Liver (tissue), 9 donors: Measurements from ENCODE around the gene SH2B3. TPM values are rescaled to one million over a fixed set of nuclear protein-coding genes. Genes with fewer than 3 reads are reported as not detected.

ENCODE experiments used
- DNase-seq: peaks from one replicate; pipeline ENCODE4 v3.0.0-alpha.2; 2017; ENCODE audit warnings: low spot score
- H3K27ac ChIP-seq, 2 donors: one replicate each; pipeline ENCODE4 v1.7.0; 2013; ENCODE audit warnings: inconsistent platforms in 2 of 2, low read length in 2 of 2, control low read depth in 1 of 2, low read depth in 1 of 2, mild to moderate bottlenecking in 1 of 2
- H3K27me3 ChIP-seq, 4 donors: one replicate each; pipeline versions ENCODE4 v1.6.1 to v1.7.0; 2013; ENCODE audit warnings: low read length in 3 of 4, inconsistent platforms in 1 of 4, mild to moderate bottlenecking in 1 of 4, moderate library complexity in 1 of 4; ENCODE audit not compliant: control insufficient read depth in 4 of 4, insufficient read depth in 4 of 4
- H3K36me3 ChIP-seq, 4 donors: one replicate each; pipeline versions ENCODE4 v1.6.1 to v1.7.0; 2013; ENCODE audit warnings: low read length in 3 of 4, mild to moderate bottlenecking in 3 of 4, low read depth in 1 of 4, moderate library complexity in 1 of 4; ENCODE audit not compliant: control insufficient read depth in 4 of 4, insufficient read depth in 3 of 4
- H3K4me1 ChIP-seq, 4 donors: one replicate each; pipeline versions ENCODE4 v1.6.1 to v1.7.0; 2013; ENCODE audit warnings: low read length in 3 of 4, mild to moderate bottlenecking in 3 of 4, moderate library complexity in 1 of 4; ENCODE audit not compliant: control insufficient read depth in 4 of 4, insufficient read depth in 4 of 4
- H3K4me3 ChIP-seq, 3 donors: one replicate each; pipeline versions ENCODE4 v1.6.1 to v1.7.0; 2013; ENCODE audit warnings: low read length in 3 of 3, control low read depth in 1 of 3, low read depth in 1 of 3, mild to moderate bottlenecking in 1 of 3
- H3K9ac ChIP-seq, 2 donors: one replicate each; pipeline ENCODE4 v1.7.0; 2013; ENCODE audit warnings: low read length in 2 of 2, mild to moderate bottlenecking in 2 of 2, moderate library complexity in 2 of 2, control low read depth in 1 of 2, low read depth in 1 of 2
- H3K9me3 ChIP-seq, 4 donors: one replicate each; pipeline versions ENCODE4 v1.6.1 to v1.7.0; 2013; ENCODE audit warnings: low read length in 3 of 4; ENCODE audit not compliant: control insufficient read depth in 4 of 4
- CTCF ChIP-seq: fragments of 150-350 bp; IDR thresholded peaks from 2 replicates; pipeline ENCODE4 v1.5.1; 2017; ENCODE audit warnings: improper control_type of control experiment, low read depth, low read length; ENCODE audit not compliant: missing input control
- FOXA1 ChIP-seq: IDR thresholded peaks from 2 replicates; pipeline ENCODE4 v1.6.1; 2016; ENCODE audit warnings: antibody characterized with exemption
- FOXA2 ChIP-seq: IDR thresholded peaks from 2 replicates; pipeline ENCODE4 v1.6.1; 2016; ENCODE audit warnings: antibody characterized with exemption
- GABPA ChIP-seq, 2 donors: IDR thresholded peaks in 1 of 2; conservative IDR thresholded peaks in 1 of 2; 2 replicates each; pipeline ENCODE4 v1.6.1; 2016; ENCODE audit warnings: antibody characterized with exemption in 2 of 2, mild to moderate bottlenecking in 1 of 2, moderate library complexity in 1 of 2
- HNF4A ChIP-seq, 2 donors: conservative IDR thresholded peaks; 2 replicates each; pipeline ENCODE4 v1.6.1; 2016; ENCODE audit warnings: antibody characterized with exemption in 2 of 2, mild to moderate bottlenecking in 2 of 2
- HNF4G ChIP-seq: IDR thresholded peaks from 2 replicates; pipeline ENCODE4 v1.6.1; 2016; ENCODE audit warnings: antibody characterized with exemption
- JUND ChIP-seq, 2 donors: IDR thresholded peaks; 2 replicates each; pipeline ENCODE4 v1.6.1; 2016; ENCODE audit warnings: antibody characterized with exemption in 2 of 2
- MAX ChIP-seq: IDR thresholded peaks from 2 replicates; pipeline ENCODE4 v1.6.1; 2016; ENCODE audit warnings: antibody characterized with exemption
- NR2F2 ChIP-seq: IDR thresholded peaks from 2 replicates; pipeline ENCODE4 v1.6.1; 2016; ENCODE audit warnings: antibody characterized with exemption
- REST ChIP-seq: IDR thresholded peaks from 2 replicates; pipeline ENCODE4 v1.6.1; 2016; ENCODE audit warnings: antibody characterized with exemption, mild to moderate bottlenecking
- RXRA ChIP-seq, 2 donors: IDR thresholded peaks; 2 replicates each; pipeline ENCODE4 v1.6.1; 2017 to 2018; ENCODE audit warnings: antibody characterized with exemption in 2 of 2, mild to moderate bottlenecking in 1 of 2
- SP1 ChIP-seq: IDR thresholded peaks from 2 replicates; pipeline ENCODE4 v1.6.1; 2018; ENCODE audit warnings: antibody characterized with exemption, mild to moderate bottlenecking
- TAF1 ChIP-seq: conservative IDR thresholded peaks from 2 replicates; pipeline ENCODE4 v1.6.1; 2016; ENCODE audit warnings: antibody characterized with exemption, mild to moderate bottlenecking
- YY1 ChIP-seq: IDR thresholded peaks from 2 replicates; pipeline ENCODE4 v1.6.1; 2016; ENCODE audit warnings: antibody characterized with exemption, mild to moderate bottlenecking
- ZBTB33 ChIP-seq: IDR thresholded peaks from 2 replicates; pipeline ENCODE4 v1.6.1; 2016; ENCODE audit warnings: antibody characterized with exemption
- WGBS: extraction: QIAGEN DNeasy Blood & Tissue Kit; methylation state at CpG from one replicate; pipeline ENCODE4 v1.1.7; 2013; 5-methylcytosine and 5-hydroxymethylcytosine counted together
- polyA plus RNA-seq, 2 donors: library from polyadenylated mRNA; stranded (reverse) in 1 of 2; unstranded in 1 of 2; fragments of 200-250 nt in 1 of 2; fragments of >200 nt in 1 of 2; fragmentation: Nextera tagmentation in 1 of 2; extraction: Ambion mirVana in 1 of 2; gene quantifications; one replicate each; pipeline versions ENCODE4 v1.2.1 to v1.2.3, GENCODE V29; 2013 to 2015
- total RNA-seq, 2 donors: library from RNA; depleted of rRNA; stranded (reverse); fragments of >200 nt; gene quantifications; one replicate each; pipeline ENCODE4 v1.2.3, GENCODE V29; 2014
- donor health status: healthy.
- donor health status: healthy.
- donor health status: healthy.
- donor health status: healthy.
- donor health status: healthy.

The SH2B3 gene
- total and polyA plus RNA-seq, 4 donors: 4.4 to 18.7 (median 8.8) TPM

GRCh38 chr12:111387747-111388323, 17.9 kb upstream of the SH2B3 start (continued):
- TF ChIP-seq ZBTB33 (no peak), SP1 (no peak), NR2F2 (no peak), YY1 (no peak), FOXA1 (no peak)

- no peak overlapping the region for H3K27ac ChIP-seq
- H3K4me3 ChIP-seq: no peak overlapping the region
- no peaks in the 10 kb centered on the region for H3K9me3 ChIP-seq
- DNase-seq: no peak
- 86% methylated on average over 7 of the region's 7 CpGs for WGBS
- H3K9ac ChIP-seq: no peak overlapping the region
- no peaks in the 10 kb centered on the region for H3K36me3 ChIP-seq
- no peaks in the 10 kb centered on the region for H3K4me1 ChIP-seq
- TF ChIP-seq NR2F2: no peak
- TF ChIP-seq RXRA (IDR thresholded peaks at IDR 0.05): no peak
- TF ChIP-seq GABPA (IDR thresholded peaks at IDR 0.05 in 1 of 2, conservative IDR thresholded peaks at IDR 0.05 in 1 of 2): no peak
- no peak for TF ChIP-seq FOXA1
- no peak for TF ChIP-seq YY1
- no peak for TF ChIP-seq TAF1
- TF ChIP-seq HNF4G: no peak
- no peak for TF ChIP-seq JUND (IDR thresholded peaks at IDR 0.05)
- TF ChIP-seq ZBTB33: no peak
- no peak for TF ChIP-seq REST
- TF ChIP-seq MAX: no peak
- no peak for TF ChIP-seq SP1
- TF ChIP-seq FOXA2: no peak
- no peak for TF ChIP-seq HNF4A (conservative IDR thresholded peaks at IDR 0.05)
- TF ChIP-seq CTCF: no peak
- no peaks in the 10 kb centered on the region for H3K27me3 ChIP-seq
These were observed 16.1 kb upstream of the SH2B3 start for GRCh38 chr12:111389635-111390034.
